Esophagus mucosa (tissue), 1 donor: ENCODE measurements around the gene MTG2. TPM values are rescaled to one million over a fixed set of nuclear protein-coding genes. Genes with fewer than 3 reads are reported as not detected.
A peak's percentile ranks its signal among the peaks of the same experiment; 100 is the strongest.

Source experiments
- ATAC-seq: fragments of 200-7000 bp; cut with Tn5 transposase; one replicate; pipeline ENCODE4 v1.9.1; 2020
- total RNA-seq: library from RNA; stranded (reverse); gene quantifications from one replicate; pipeline ENCODE4 v1.2.4, GENCODE V29; 2023
- donor health status: DM: yes; HTN: yes; CAD: no.

Gene MTG2, protein sequence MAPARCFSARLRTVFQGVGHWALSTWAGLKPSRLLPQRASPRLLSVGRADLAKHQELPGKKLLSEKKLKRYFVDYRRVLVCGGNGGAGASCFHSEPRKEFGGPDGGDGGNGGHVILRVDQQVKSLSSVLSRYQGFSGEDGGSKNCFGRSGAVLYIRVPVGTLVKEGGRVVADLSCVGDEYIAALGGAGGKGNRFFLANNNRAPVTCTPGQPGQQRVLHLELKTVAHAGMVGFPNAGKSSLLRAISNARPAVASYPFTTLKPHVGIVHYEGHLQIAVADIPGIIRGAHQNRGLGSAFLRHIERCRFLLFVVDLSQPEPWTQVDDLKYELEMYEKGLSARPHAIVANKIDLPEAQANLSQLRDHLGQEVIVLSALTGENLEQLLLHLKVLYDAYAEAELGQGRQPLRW
- total RNA-seq: 20.2 TPM

DNA sequence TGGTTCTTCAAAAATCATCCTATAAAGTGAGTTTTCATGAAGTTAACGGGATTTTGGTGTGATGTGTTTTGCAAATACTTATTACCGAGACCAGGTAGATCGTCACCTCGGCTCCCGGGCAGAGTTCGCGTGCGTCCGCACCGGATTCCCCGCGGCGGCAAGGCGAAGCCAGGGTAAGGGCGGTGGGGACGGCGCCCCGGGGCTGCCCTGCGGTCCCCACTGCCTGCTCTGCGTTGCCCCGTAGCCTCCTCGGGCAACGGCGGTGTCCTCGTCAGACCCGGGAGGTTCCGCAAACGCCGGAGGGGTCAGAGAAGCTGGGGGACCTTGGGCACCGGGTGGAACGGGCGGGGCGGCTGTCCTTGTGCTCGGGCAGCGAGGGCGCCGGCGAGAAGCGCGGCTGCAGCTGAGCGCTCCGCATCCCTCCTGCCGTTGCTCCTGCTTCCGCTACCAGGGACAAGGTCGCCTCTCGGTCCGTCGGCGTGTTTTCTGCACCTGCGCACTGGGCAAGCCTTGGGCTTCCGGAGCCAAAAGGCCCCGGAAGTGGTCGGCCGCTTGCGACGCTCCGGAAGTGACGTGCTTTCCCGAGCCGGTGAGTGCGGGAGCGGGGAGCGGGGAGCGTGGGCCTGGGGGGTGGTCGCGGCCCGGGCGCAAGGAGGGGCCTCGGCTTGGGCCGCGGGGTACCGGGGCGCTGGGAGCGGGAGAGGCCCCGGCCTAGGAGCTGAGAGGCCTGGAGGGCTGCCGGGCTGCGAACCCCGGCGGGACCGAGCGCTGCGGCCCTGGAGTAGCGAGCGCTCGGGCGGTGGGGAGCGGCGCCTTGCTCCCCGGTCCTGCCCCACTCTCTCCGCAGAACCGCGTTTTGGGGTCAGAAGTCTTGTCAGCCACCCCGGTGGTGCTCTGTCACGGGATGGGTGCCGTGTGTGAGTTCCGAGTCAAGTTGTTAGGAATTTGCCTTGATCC, at the start of gene MTG2:
MTG2 (plus strand) TSS at position 560 of the 957 bp plus-strand sequence. CDS start 10,393 bp downstream, outside the sequence.
- ATAC-seq: peak; percentile 98

DNA sequence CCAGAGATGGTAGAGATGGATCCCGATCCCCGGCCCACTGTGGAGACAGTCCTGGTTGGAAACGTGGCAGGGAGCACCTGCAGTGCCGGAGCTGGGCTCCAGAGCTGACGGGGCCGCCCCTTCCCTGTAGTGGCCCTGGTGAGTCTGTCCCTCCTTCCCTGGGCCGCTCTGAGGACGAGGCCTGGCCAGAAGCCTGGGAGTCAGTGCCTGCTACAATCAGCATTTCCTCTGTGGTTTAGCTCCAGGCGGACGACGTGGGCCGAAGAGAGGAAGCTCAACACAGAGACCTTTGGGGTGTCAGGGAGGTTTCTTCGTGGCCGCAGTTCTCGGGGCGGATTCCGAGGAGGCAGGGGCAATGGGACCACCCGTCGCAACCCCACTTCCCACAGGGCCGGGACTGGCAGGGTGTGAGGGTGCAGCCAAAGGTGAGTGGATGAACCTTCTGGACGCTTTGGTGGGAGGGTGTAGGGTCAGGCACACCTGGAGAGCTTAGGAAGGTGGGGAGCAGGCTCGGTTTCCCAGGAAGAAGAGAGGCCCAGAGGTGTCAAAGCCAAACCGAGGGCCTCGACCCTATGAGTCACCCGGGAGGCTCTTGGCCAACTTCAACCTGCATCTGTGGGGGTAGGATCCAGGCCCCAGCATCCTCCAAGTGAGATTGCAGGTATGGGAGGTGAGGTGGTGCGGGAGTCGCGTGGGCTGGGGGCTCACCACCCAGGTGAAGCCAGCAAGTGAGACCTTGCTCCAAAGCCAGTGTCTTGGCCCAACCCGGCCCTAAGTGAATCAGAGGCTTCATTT, 49.6 kb upstream of the MTG2 start:
- no peak for ATAC-seq

GRCh38 chr20:62133864-62134263, 49.0 kb upstream of the MTG2 start:
- no peak for ATAC-seq

GRCh38 chr20:62134735-62135231, 48.0 kb upstream of the MTG2 start:
- ATAC-seq: no peak

DNA sequence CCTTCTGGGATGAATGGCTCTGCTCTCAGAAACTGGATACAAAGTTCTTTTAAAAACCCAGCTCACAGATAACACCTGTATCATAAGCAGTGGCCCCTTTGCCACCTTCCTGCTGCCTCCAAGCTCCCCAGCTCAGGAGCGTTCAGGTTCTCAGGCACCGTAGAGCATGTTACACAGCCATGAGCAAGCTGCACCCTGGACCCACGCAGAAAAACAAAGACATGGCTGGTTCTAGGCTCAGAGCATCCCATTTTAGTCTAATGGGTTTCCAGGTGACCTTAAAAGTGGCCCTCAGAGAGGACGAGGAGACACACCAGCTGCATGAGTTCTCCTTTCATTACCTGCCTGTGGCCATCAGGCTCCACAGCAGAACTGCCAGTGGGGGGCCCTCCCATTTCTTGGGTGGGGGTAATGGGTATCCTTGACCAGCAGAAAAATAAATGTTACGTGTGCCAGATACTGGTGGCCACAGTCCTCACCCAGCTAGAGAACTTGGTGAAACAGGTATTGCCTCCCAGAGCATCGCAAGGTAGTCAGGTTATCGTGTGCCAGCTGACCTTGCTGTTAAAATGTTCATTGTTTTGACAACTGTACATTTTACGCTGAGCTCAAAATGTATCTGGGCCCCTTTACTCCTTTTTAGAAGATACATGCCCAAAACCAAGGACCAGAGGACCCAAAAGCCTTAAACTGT, 47.1 kb upstream of the MTG2 start:
- no peak for ATAC-seq

DNA sequence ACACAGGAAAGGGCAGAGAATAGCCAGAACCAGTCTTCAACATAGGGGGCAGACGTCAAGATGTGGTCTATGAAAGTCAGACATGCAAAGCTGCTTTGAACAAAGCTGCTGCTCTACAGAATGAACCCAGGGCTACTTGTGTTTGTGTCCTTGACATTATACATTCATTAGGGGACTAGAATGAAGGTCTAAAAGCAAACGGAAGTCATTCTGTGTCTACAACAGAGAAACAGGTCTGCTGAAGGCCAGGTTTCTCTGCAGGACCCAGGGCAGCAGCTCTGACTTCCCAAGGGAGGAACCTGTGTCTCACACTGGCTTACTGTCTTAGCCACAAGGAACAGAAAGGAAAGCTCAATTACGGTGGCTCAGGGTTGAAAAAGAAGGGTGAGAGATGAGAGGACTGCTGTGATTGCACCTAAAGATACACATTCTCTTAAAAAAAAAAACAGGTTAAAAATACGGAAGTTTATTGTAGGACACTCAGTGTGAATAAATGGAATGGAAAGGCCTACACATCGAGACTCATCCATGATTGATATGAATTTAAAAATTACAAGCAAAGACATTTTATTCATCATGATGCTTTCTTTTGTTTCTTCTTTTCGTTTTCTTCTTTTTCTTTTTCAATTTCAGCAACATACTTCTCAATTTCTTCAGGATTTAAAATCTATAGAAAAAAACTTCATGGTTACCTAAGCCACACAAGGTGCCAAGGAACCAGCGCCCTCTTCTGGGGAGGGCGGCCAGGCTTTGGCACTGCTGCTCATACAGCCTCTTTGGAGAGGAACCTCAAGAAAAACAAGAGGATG, 46.3 kb upstream of the MTG2 start:
- ATAC-seq: peak; percentile 40

- ATAC-seq: no peak
Observed at GRCh38 chr20:62137092-62137384, 45.8 kb upstream of the MTG2 start.

GRCh38 chr20:62137478-62138203, 45.2 kb upstream of the MTG2 start:
- no peak for ATAC-seq

GRCh38 chr20:62138204-62138543, 44.7 kb upstream of the MTG2 start:
- ATAC-seq: no peak

GRCh38 chr20:62138912-62139311, 43.9 kb upstream of the MTG2 start:
- no peak for ATAC-seq

- no peak for ATAC-seq
Observed at GRCh38 chr20:62139636-62140035, 43.2 kb upstream of the MTG2 start.

DNA sequence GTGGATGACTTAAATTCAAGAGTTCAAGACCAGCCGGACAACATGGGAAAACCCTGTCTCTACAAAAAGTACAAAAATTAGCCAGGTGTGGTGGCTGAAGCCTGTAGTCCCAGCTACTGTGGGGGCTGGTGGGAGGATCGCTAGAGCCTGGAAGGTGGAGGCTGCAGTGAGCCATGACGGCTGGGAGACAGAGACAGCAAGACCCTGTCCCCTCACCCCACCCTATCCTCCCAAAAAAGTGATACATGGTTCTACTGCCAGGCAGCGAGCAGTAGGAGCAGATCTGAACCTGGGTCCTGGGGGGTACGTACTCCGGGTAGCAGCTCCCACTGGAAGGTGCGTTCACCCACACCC, 41.8 kb upstream of the MTG2 start:
- ATAC-seq: no peak

DNA sequence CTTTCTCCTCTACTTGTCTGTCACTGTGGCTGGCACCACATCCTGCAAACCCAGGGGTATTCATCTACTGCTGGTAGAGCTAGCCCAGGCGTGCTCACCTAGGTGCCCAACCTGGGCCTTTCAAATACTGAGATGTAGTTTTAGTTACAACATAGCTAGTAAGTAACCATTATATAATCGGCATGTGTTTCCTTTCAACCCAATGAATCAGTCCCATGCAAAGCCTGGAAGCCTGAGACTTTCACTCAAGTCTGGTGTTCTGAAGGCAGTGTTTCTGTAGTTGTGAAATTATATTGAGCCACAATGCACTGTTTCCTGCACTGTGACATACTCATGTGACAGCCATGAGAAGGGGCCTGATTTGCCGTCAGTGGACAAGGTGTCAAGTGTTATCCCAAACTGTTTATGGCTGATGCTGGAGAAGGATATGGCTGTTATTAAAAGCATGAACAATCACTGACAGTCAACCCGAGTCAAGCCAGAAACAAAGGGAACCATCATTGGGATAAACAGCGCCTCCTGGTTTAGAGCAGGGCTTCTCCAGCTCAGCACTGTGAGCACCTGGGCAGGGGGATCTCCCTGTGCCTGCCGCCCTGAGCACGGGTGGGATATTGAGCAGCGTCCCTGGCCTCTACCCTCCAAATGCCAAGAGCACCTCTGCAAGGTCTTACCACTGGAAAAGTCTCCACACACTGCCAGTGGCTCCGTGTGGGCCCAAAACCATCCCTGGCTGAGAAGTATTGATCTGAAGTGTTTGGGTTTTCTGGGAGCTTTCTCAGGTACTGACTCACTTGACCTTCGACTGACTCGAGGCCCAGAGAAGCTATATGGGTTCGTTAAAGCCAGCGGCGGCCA, 41.2 kb upstream of the MTG2 start:
- peak; percentile 21 for ATAC-seq

DNA sequence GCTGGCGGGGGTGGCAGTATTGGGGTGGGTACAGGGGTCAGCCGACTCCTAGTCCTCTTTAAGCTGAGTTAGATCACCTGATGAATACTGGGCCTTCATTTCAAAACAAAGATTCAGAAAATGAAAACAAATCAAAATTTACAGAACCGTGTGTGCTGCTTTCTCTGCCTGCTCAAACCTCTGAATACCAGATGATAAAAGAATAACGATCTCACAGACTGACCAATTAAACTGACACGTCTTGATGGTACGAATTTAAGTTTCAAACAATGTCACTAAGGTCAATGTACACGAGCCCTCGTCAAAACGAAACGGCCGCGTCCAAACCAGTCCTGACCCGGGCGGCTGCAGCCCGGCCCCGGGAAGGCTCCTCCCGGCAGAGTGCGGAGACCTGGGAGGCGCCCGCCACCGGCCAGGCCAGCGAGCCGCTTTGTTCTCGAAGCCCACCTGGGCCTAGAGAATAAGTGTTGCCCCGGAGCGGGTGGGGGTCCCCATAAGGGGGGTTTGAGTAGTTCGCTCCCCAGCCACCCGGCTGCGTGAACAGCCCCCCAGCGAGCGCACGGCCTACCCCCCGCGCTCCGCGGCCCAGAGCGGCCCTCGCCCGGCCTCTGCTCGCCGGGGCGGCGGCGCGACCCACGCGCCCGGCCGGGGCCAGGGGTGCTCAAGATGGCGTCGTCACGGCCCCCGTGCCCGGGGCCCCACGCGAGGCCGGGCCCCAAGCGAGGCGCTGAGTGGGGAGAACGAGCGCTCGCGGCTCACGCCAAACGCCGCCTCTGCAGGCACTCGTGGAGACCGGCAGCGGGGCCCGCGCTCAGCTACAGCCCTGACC, 40.4 kb upstream of the MTG2 start:
- ATAC-seq: peak; percentile 5

DNA sequence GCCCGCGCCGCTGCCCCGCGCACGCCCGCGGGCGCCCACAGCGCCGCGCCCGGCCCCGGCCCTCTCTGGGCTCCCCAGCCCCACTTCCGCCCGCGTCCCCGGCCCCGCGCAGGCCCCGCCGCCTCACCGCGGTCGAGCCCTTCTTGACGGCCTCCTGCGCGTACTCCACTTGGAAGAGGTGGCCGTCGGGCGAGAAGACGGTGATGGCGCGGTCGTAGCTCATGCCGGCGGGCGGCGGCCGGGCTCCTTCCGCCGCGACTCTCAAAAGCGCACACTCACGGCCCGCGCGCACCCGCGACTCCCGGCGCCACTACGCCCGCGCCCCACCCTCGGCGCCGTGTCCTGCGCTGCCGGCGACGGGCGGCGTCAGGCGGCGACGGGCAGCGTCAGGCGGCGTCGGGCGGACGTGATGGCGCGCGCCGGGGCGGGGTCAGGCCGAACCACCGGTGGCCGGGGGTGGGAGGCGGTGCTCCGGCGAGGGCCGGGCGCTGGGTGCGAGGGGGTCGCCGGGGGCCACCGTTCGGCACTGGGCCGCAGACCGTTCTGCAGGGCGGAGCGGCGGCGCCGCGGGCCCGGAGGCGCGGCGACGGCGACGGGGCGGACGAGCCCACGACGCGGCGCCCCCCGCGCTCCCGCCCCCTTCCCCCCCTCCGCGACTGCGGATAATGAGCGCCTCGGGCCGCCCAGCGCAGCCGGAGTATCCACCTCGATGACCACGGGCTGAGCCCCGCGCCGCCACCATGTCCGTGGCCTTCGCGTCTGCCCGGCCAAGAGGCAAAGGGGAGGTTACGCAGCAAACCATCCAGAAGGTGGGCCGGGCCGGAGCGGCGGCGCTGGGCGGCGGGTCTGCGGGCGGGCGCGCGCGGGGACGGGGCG, 39.5 kb upstream of the MTG2 start, which contains the start of the genes PSMA7 and SS18L1:
PSMA7 (minus strand) TSS at position 314 of the 876 bp plus-strand sequence; CDS start at position 223, 91 bp downstream.
SS18L1 (plus strand) TSS at position 689 of the 876 bp plus-strand sequence; CDS start at position 741, 52 bp downstream.
- ATAC-seq: peak; percentile 87

DNA sequence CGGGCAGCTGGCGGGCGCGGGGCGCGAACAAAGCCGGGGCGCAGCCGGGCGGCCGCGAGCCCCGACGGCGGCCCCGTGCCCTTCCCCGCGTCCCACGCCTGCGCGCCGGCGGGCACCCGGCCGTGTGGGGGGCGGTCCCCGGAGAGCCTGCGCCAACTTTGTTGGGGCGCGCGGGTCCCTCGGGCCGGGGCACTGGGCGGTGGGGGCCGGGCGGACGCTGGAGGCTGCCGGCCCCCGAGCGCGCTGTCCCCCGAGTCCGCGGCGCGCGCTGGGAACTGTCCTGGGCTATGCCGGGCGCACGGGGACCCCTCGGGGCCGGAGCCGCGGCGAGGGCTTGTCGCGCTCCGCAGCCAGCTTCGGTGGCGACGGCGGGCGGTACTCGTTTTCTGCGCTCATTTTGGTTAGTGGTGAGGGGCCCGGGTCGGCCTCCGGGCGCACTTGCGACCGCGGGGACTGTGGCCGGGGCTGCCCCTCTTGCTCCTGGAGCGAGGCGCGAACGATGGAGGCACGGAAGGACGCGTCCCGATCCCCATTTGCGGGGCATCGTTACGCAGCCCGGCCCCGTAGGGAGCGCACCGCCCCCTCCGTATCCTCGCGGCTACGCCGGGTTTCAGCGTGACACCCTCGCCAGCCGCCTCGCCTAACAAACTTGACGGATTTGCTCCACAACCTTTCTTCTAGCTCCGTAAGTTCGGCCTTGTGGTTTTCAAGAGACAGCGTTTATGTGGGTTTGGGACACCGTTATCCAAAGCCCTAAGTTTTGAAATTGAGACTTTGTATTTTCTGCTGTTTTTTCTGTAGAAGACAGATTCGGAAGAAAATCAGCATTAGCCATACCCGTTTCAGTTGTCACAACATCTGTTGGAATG, 38.6 kb upstream of the MTG2 start:
- peak; percentile 31 for ATAC-seq
